ENCODE results near the gene CYP24A1. TPM values are rescaled to one million over a fixed set of nuclear protein-coding genes. Genes with fewer than 3 reads are reported as not detected.

The CYP24A1 gene
- total and polyA plus RNA-seq, 2 experiments from 2014 or later = 0.43 to 1.2 TPM

DNA sequence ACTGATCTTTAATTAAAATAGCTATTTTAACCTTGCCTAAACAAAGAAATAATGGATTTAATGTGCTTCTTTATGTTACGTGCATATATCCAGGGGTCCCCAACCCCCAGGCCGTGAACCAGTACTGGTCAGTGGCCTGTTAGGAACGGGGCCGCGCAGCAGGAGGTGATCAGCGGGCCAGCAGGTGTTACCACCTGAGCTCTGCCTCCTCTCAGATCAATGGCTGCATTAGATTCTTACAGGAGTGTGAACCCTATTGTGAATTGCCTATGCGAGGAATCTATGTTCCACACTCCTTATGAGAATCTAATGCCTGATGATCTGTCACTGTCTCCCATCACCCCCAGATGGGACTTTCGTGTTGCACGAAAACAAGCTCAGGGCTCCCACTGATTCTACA lies 8.8 kb downstream of the CYP24A1 start:
- no peaks in the 10 kb centered on the region for H3K9me2 ChIP-seq (ENCODE audit: insufficient read depth)
- no peaks in the 10 kb centered on the region for H3K27me3 ChIP-seq (replicated peaks; ENCODE audit: insufficient read depth)
- DNase-seq = no peak
- no peak overlapping the region for H3K4me3 ChIP-seq
- no peaks in the 10 kb centered on the region for H3K4me1 ChIP-seq (ENCODE audit: insufficient read depth)
- no peaks in the 10 kb centered on the region for H3F3A ChIP-seq (ENCODE audit: insufficient read depth)
- H3K27ac ChIP-seq = no peak overlapping the region
- H3K4me2 ChIP-seq (ENCODE audit: unreplicated experiment) = no peak overlapping the region
- TF ChIP-seq EZH2phosphoT487 (IDR thresholded peaks at IDR 0.05; ENCODE audit: insufficient read depth, low read depth) (no peak), EZH2 (IDR thresholded peaks at IDR 0.05; ENCODE audit: insufficient read depth, poor library complexity, severe bottlenecking) (no peak)
- H3K9me3 ChIP-seq (ENCODE audit: low read depth) = no peaks in the 10 kb centered on the region
- H4K20me1 ChIP-seq (ENCODE audit: insufficient read depth) = no peaks in the 10 kb centered on the region
- no peaks in the 10 kb centered on the region for H3K79me2 ChIP-seq (ENCODE audit: insufficient read depth)
- no peak overlapping the region for H2AFZ ChIP-seq
- no peak overlapping the region for H3K9ac ChIP-seq
- H3K36me3 ChIP-seq (ENCODE audit: low read depth) = no peaks in the 10 kb centered on the region
- 82 to 84% methylated on average over 9 of the region's 9 CpGs for WGBS, 2 experiments (ENCODE audit: low coverage in 1 of 2, low lambda C conversion rate in 2 of 2, missing lambda C conversion rate in 2 of 2)
- in situ Hi-C loops (cut with MboI) = no loop called here

GRCh38 chr20:54163402-54163801 lies 10.4 kb downstream of the CYP24A1 start:
- no peaks in the 10 kb centered on the region for H3K36me3 ChIP-seq (ENCODE audit: low read depth)
- 83 to 84% methylated on average over 5 of the region's 5 CpGs for WGBS, 2 experiments (ENCODE audit: low coverage in 1 of 2, low lambda C conversion rate in 2 of 2, missing lambda C conversion rate in 2 of 2)
- no peak overlapping the region for H3K4me3 ChIP-seq
- H3K79me2 ChIP-seq (ENCODE audit: insufficient read depth) = no peaks in the 10 kb centered on the region
- no peak overlapping the region for H3K27ac ChIP-seq
- no peak overlapping the region for H3K9ac ChIP-seq
- in situ Hi-C loops (cut with MboI) = no loop called here
- no peaks in the 10 kb centered on the region for H3K4me1 ChIP-seq (ENCODE audit: insufficient read depth)
- H2AFZ ChIP-seq = no peak overlapping the region
- no peaks in the 10 kb centered on the region for H3K9me3 ChIP-seq (ENCODE audit: low read depth)
- no peaks in the 10 kb centered on the region for H3K9me2 ChIP-seq (ENCODE audit: insufficient read depth)
- no peak overlapping the region for H3K4me2 ChIP-seq (ENCODE audit: unreplicated experiment)
- H4K20me1 ChIP-seq (ENCODE audit: insufficient read depth) = no peaks in the 10 kb centered on the region
- H3F3A ChIP-seq (ENCODE audit: insufficient read depth) = no peaks in the 10 kb centered on the region
- DNase-seq = no peak
- no peak for TF ChIP-seq EZH2 (IDR thresholded peaks at IDR 0.05; ENCODE audit: insufficient read depth, poor library complexity, severe bottlenecking)
- TF ChIP-seq EZH2phosphoT487 (IDR thresholded peaks at IDR 0.05; ENCODE audit: insufficient read depth, low read depth) = no peak
- H3K27me3 ChIP-seq (replicated peaks; ENCODE audit: insufficient read depth) = no peaks in the 10 kb centered on the region

DNA sequence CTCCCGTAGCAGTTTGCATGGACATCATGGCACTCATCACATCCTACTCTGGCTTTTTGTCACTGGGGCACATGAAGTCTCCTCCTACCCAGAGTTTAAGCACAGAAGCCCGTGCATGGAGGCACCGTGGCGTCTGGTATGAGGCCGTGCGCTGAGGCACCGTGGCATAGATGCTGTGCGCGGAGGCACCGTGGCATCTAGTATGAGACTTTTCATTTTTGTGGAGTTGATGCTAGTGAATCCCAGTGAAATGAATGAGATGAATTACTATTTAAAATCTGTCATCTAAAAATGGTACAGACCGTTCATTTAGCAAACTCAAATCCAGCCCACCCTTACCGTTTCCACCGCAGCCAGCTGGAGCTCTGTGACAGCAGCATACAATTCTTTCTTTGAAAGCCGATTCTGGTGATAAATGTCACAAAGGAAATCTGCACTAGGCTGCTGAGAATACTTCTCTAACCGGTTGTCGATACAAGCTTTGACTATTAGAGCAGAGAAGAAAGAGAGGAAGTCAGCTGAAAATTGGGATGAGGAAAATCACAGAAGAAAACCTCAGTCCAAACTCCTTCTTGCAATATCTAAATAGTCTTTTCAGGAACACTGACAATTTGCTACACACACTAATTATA lies 11.3 kb downstream of the CYP24A1 start:
- WGBS, 2 experiments (ENCODE audit: low coverage in 1 of 2, low lambda C conversion rate in 2 of 2, missing lambda C conversion rate in 2 of 2) = 76 to 77% methylated on average over 16 of the region's 16 CpGs
- TF ChIP-seq EZH2 (IDR thresholded peaks at IDR 0.05; ENCODE audit: insufficient read depth, poor library complexity, severe bottlenecking) = no peak
- TF ChIP-seq EZH2phosphoT487 (IDR thresholded peaks at IDR 0.05; ENCODE audit: insufficient read depth, low read depth) = no peak
- H3K4me2 ChIP-seq (ENCODE audit: unreplicated experiment) = no peak overlapping the region

GRCh38 chr20:54161821-54162149 lies 12.0 kb downstream of the CYP24A1 start:
- in situ Hi-C loops (cut with MboI) = no loop called here
- H3K4me1 ChIP-seq (ENCODE audit: insufficient read depth) = no peaks in the 10 kb centered on the region
- H3K27ac ChIP-seq = no peak overlapping the region
- H3K27me3 ChIP-seq (replicated peaks; ENCODE audit: insufficient read depth) = no peaks in the 10 kb centered on the region
- WGBS, 2 experiments (ENCODE audit: low coverage in 1 of 2, low lambda C conversion rate in 2 of 2, missing lambda C conversion rate in 2 of 2) = 84 to 85% methylated on average over 4 of the region's 4 CpGs
- no peaks in the 10 kb centered on the region for H3K79me2 ChIP-seq (ENCODE audit: insufficient read depth)
- no peak for DNase-seq
- no peak overlapping the region for H3K4me2 ChIP-seq (ENCODE audit: unreplicated experiment)
- H3K36me3 ChIP-seq (ENCODE audit: low read depth) = no peaks in the 10 kb centered on the region
- H4K20me1 ChIP-seq (ENCODE audit: insufficient read depth) = no peaks in the 10 kb centered on the region
- H3K4me3 ChIP-seq = no peak overlapping the region
- no peak overlapping the region for H3K9ac ChIP-seq
- TF ChIP-seq EZH2phosphoT487 (IDR thresholded peaks at IDR 0.05; ENCODE audit: insufficient read depth, low read depth) (no peak), EZH2 (IDR thresholded peaks at IDR 0.05; ENCODE audit: insufficient read depth, poor library complexity, severe bottlenecking) (no peak)
- H2AFZ ChIP-seq = no peak overlapping the region
- no peaks in the 10 kb centered on the region for H3K9me3 ChIP-seq (ENCODE audit: low read depth)
- H3K9me2 ChIP-seq (ENCODE audit: insufficient read depth) = no peaks in the 10 kb centered on the region
- no peaks in the 10 kb centered on the region for H3F3A ChIP-seq (ENCODE audit: insufficient read depth)

More for the DNA sequence above, 11.3 kb downstream of the CYP24A1 start:
- Histone ChIP-seq H3F3A (ENCODE audit: insufficient read depth) (no peaks in the 10 kb centered on the region), H3K36me3 (ENCODE audit: low read depth) (no peaks in the 10 kb centered on the region), H2AFZ (no peak overlapping the region), H3K4me3 (no peak overlapping the region), H3K9ac (no peak overlapping the region), H3K9me2 (ENCODE audit: insufficient read depth) (no peaks in the 10 kb centered on the region), H4K20me1 (ENCODE audit: insufficient read depth) (no peaks in the 10 kb centered on the region), H3K4me1 (ENCODE audit: insufficient read depth) (no peaks in the 10 kb centered on the region), H3K27me3 (replicated peaks; ENCODE audit: insufficient read depth) (no peaks in the 10 kb centered on the region), H3K79me2 (ENCODE audit: insufficient read depth) (no peaks in the 10 kb centered on the region), H3K27ac (no peak overlapping the region), H3K9me3 (ENCODE audit: low read depth) (no peaks in the 10 kb centered on the region)
- DNase-seq = no peak
- in situ Hi-C loops (cut with MboI) = no loop called here
